ENCODE data around the gene FBXW7.

FBXW7 gene

GRCh38 chr4:152374153-152374552 lies 161.7 kb downstream of the FBXW7 start:
- Histone ChIP-seq H3K4me3 (ENCODE audit: low read depth, low read length) (no peak overlapping the region), H3K27me3 (no peaks in the 10 kb centered on the region), H3K9me3 (no peaks in the 10 kb centered on the region), H3K36me3 (no peaks in the 10 kb centered on the region), H3K4me1 (peaks cover 2% of the 10 kb centered on the region; the same call in 1 of the 2 replicates)
- TF ChIP-seq, protein P1, sequence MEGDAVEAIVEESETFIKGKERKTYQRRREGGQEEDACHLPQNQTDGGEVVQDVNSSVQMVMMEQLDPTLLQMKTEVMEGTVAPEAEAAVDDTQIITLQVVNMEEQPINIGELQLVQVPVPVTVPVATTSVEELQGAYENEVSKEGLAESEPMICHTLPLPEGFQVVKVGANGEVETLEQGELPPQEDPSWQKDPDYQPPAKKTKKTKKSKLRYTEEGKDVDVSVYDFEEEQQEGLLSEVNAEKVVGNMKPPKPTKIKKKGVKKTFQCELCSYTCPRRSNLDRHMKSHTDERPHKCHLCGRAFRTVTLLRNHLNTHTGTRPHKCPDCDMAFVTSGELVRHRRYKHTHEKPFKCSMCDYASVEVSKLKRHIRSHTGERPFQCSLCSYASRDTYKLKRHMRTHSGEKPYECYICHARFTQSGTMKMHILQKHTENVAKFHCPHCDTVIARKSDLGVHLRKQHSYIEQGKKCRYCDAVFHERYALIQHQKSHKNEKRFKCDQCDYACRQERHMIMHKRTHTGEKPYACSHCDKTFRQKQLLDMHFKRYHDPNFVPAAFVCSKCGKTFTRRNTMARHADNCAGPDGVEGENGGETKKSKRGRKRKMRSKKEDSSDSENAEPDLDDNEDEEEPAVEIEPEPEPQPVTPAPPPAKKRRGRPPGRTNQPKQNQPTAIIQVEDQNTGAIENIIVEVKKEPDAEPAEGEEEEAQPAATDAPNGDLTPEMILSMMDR (IDR thresholded peaks at IDR 0.05; ENCODE audit: low read depth, low read length), result no peak
- DNase-seq, result no peak

DNA sequence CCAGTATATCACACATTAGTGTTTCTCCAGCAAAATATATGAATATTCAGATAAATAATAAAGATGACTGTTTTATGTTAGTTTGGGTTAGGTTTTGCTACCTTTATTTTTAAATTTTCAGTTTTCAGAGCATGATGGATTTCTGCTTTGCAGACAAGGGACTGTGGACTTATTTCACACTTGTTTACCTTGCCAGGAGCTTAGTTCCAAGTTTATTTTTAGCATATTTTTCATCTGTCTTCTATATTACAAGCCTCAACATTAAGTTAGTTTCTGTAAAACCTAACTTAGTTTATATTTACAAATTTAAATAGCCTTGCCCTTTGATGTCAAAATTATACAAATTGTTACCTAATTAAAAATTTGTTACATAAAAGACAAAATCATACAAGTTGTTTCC lies 163.4 kb downstream of the FBXW7 start:
- no peak for DNase-seq
- H3K27me3 ChIP-seq, result no peaks in the 10 kb centered on the region
- no peak overlapping the region for H3K4me3 ChIP-seq (ENCODE audit: low read depth, low read length)
- TF ChIP-seq, protein P1 (IDR thresholded peaks at IDR 0.05; ENCODE audit: low read depth, low read length), result no peak
- H3K36me3 ChIP-seq, result no peaks in the 10 kb centered on the region
- H3K9me3 ChIP-seq, result no peaks in the 10 kb centered on the region
- peaks cover 4% of the 10 kb centered on the region; the same call in 1 of the 2 replicates for H3K4me1 ChIP-seq

DNA sequence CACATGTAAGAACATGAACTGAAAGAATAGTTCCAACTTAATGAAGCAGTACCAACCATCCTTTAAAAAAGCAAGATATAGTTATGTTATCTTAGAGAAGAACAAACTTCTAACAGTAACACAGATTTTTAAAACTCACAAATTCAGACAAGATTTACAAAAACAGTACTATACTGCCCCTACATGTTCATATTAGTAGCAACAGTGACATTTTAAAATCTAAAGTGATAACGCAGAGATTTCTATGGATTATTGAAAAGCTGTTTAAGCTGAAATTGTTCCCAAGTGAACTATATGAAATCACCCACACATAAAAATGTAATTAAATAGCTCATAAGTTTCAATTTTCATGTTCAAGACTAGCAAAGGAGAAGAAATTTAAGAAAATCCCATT lies 166.0 kb downstream of the FBXW7 start:
- H3K4me1 ChIP-seq, result peaks cover 4% of the 10 kb centered on the region; the same call in 1 of the 2 replicates
- no peaks in the 10 kb centered on the region for H3K9me3 ChIP-seq
- H3K36me3 ChIP-seq, result no peaks in the 10 kb centered on the region; the same call in 1 of the 2 replicates
- DNase-seq, result no peak
- TF ChIP-seq, protein P1 (IDR thresholded peaks at IDR 0.05; ENCODE audit: low read depth, low read length), result peak; percentile 24; the same call in 1 of the 2 replicates
- H3K4me3 ChIP-seq (ENCODE audit: low read depth, low read length), result no peak overlapping the region
- H3K27me3 ChIP-seq, result no peaks in the 10 kb centered on the region

DNA sequence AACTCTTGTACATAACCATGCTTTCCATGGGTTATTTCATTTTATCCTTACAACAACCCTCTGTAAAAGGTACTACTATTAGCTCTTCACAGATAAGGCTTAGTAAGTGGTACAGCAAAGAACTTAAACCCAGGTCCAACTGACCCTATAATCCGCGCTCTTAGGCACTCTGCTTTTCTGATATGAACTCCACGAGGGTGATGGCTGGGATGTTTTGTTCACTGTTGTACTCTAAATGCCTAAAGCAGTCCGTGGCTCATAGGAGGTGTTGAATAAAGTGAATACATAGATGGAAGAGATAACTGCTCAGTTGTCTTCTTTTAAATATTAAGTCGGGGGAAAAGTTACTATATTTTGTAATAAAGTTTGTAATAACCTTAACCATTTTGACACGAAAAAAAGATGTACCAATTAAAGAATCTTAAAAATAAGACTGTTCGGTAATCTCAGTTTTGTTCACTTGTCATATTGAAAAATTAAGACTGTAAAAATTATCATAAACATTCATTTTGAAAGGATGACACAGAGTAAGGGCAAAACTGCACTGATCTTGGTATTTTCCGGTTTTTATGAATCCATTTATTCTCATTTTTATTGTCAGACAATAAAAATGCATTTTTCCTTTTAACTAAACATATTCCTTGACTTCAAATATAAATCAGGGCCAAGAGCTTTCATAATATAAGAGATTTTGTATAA lies 166.5 kb downstream of the FBXW7 start:
- TF ChIP-seq, protein P1 (IDR thresholded peaks at IDR 0.05; ENCODE audit: low read depth, low read length), result no peak

GRCh38 chr4:152368001-152368400 lies 167.9 kb downstream of the FBXW7 start:
- Histone ChIP-seq H3K9me3 (no peaks in the 10 kb centered on the region), H3K4me1 (peaks cover 4% of the 10 kb centered on the region; the same call in 1 of the 2 replicates), H3K36me3 (no peaks in the 10 kb centered on the region; the same call in 1 of the 2 replicates), H3K27me3 (no peaks in the 10 kb centered on the region), H3K4me3 (ENCODE audit: low read depth, low read length) (no peak overlapping the region)
- TF ChIP-seq, protein P1 (IDR thresholded peaks at IDR 0.05; ENCODE audit: low read depth, low read length), result no peak
- no peak for DNase-seq

More for the DNA sequence above, 166.5 kb downstream of the FBXW7 start:
- no peaks in the 10 kb centered on the region for H3K9me3 ChIP-seq
- H3K4me3 ChIP-seq (ENCODE audit: low read depth, low read length), result no peak overlapping the region
- no peak for DNase-seq
- H3K36me3 ChIP-seq, result no peaks in the 10 kb centered on the region; the same call in 1 of the 2 replicates
- no peaks in the 10 kb centered on the region for H3K27me3 ChIP-seq
- H3K4me1 ChIP-seq, result peaks cover 4% of the 10 kb centered on the region; the same call in 1 of the 2 replicates

DNA sequence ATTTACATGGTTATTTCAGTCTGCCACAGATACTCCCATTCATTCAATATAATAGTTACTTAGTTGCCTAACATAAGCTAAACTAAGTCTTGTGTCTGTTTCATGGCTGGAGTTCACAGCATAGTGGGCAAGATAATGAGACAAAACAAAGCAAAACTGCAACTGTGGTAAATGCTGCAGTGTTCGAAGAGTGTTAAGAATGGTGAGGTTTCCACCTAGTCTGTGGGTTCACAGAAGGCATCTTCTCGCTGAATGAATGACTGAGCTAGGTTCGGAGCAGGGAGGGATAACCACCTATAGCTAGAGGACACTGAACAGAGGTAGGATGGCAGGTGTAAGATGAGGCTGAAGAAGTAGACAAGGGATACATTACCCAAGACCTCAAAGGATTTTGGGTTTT lies 171.0 kb downstream of the FBXW7 start:
- DNase-seq, result no peak
- peaks cover 4% of the 10 kb centered on the region; the same call in 1 of the 2 replicates for H3K4me1 ChIP-seq
- no peaks in the 10 kb centered on the region for H3K27me3 ChIP-seq
- TF ChIP-seq, protein P1 (IDR thresholded peaks at IDR 0.05; ENCODE audit: low read depth, low read length), result no peak
- no peak overlapping the region for H3K4me3 ChIP-seq (ENCODE audit: low read depth, low read length)
- H3K9me3 ChIP-seq, result no peaks in the 10 kb centered on the region
- no peaks in the 10 kb centered on the region; the same call in 1 of the 2 replicates for H3K36me3 ChIP-seq

Measured in BE2C (cell line).